ENCODE results near the gene ATP6V0B. TPM values are rescaled to one million over a fixed set of nuclear protein-coding genes. Genes with fewer than 3 reads are reported as not detected.

Gene ATP6V0B
- total and polyA plus RNA-seq, 4 donors = 69.5 to 277 (median 129) TPM

DNA sequence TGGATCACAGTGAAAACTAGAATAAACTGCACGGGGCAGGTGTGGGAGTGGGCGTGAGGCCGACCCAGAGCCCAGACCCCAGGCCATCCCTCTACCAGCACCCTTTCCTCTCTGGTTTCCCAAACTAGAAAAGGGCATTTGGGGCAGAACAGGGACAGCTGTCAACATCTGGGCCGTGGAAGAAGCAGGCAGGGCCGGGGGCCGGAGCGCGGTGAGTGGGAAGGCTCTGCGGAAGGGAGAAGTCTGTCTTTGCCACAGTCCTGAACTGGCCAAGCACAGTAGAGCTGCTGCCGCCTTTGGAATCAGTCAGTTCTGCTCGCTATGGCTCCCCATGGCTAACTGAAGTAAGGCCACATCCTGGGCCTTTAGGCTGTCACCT is 23.2 kb downstream of the ATP6V0B start:
- TF ChIP-seq RXRA (IDR thresholded peaks at IDR 0.05) (no peak), RAD21 (IDR thresholded peaks at IDR 0.05) (no peak), NR2F2 (IDR thresholded peaks at IDR 0.05) (no peak), HNF4A (conservative IDR thresholded peaks at IDR 0.05) (no peak), EGR1 (IDR thresholded peaks at IDR 0.05; ENCODE audit: low read depth in 2 of 2) (no peak), FOXA2 (IDR thresholded peaks at IDR 0.05) (no peak)
- TF ChIP-seq, protein P1, sequence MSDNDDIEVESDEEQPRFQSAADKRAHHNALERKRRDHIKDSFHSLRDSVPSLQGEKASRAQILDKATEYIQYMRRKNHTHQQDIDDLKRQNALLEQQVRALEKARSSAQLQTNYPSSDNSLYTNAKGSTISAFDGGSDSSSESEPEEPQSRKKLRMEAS (IDR thresholded peaks at IDR 0.05) = no peak
- TF ChIP-seq, protein P2, sequence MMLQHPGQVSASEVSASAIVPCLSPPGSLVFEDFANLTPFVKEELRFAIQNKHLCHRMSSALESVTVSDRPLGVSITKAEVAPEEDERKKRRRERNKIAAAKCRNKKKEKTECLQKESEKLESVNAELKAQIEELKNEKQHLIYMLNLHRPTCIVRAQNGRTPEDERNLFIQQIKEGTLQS (IDR thresholded peaks at IDR 0.05) = no peak
- no peaks in the 10 kb centered on the region for H3K36me3 ChIP-seq (ENCODE audit: control insufficient read depth in 4 of 4, insufficient read depth in 3 of 4, low read depth in 1 of 4, low read length in 3 of 4)
- H3K4me3 ChIP-seq (ENCODE audit: low read depth in 1 of 3, low read length in 3 of 3) = no peak overlapping the region
- H3K9ac ChIP-seq (ENCODE audit: low read depth in 1 of 2, low read length in 2 of 2) = no peak overlapping the region
- H3K27ac ChIP-seq (ENCODE audit: low read depth in 1 of 2, low read length in 2 of 2) = no peak overlapping the region
- H3K27me3 ChIP-seq (ENCODE audit: control insufficient read depth in 4 of 4, insufficient read depth in 4 of 4, low read length in 3 of 4) = no peaks in the 10 kb centered on the region
- DNase-seq (ENCODE audit: low spot score) = no peak
- 75% methylated on average over 11 of the region's 11 CpGs for WGBS
- H3K9me3 ChIP-seq (ENCODE audit: control insufficient read depth in 4 of 4, low read length in 3 of 4) = no peaks in the 10 kb centered on the region
- no peaks in the 10 kb centered on the region for H3K4me1 ChIP-seq (ENCODE audit: control insufficient read depth in 4 of 4, insufficient read depth in 4 of 4, low read length in 3 of 4)

DNA sequence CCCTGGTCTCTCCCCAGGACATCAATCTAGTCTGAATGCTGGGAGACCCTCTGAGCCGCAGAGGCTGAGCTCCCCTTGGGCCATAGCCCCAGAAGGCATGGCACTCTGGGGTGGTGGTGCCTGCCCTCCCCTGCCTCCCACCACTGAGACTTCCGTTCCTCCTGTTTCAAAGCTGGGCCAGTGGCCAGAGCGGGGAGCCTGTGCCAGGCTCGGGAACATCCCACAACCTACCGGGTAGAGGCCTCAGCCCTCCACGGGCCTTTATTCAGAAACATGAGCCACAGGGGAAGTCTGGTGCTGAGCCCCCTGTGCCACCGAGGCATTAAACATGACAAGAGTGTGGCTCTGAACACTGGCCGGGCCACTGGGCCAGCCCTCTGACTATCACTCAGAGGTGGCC is 24.7 kb downstream of the ATP6V0B start:
- Histone ChIP-seq H3K27ac (ENCODE audit: low read depth in 1 of 2, low read length in 2 of 2) (no peak overlapping the region), H3K4me1 (ENCODE audit: control insufficient read depth in 4 of 4, insufficient read depth in 4 of 4, low read length in 3 of 4) (no peaks in the 10 kb centered on the region), H3K27me3 (ENCODE audit: control insufficient read depth in 4 of 4, insufficient read depth in 4 of 4, low read length in 3 of 4) (no peaks in the 10 kb centered on the region), H3K4me3 (ENCODE audit: low read depth in 1 of 3, low read length in 3 of 3) (no peak overlapping the region), H3K36me3 (ENCODE audit: control insufficient read depth in 4 of 4, insufficient read depth in 3 of 4, low read depth in 1 of 4, low read length in 3 of 4) (no peaks in the 10 kb centered on the region), H3K9ac (ENCODE audit: low read depth in 1 of 2, low read length in 2 of 2) (no peak overlapping the region), H3K9me3 (ENCODE audit: control insufficient read depth in 4 of 4, low read length in 3 of 4) (no peaks in the 10 kb centered on the region)
- WGBS = 91% methylated on average over 8 of the region's 8 CpGs
- TF ChIP-seq JUND (IDR thresholded peaks at IDR 0.05) (no peak), FOXA1 (IDR thresholded peaks at IDR 0.05) (no peak)
- TF ChIP-seq, protein P2 (IDR thresholded peaks at IDR 0.05) = no peak
- no peak for DNase-seq (ENCODE audit: low spot score)

DNA sequence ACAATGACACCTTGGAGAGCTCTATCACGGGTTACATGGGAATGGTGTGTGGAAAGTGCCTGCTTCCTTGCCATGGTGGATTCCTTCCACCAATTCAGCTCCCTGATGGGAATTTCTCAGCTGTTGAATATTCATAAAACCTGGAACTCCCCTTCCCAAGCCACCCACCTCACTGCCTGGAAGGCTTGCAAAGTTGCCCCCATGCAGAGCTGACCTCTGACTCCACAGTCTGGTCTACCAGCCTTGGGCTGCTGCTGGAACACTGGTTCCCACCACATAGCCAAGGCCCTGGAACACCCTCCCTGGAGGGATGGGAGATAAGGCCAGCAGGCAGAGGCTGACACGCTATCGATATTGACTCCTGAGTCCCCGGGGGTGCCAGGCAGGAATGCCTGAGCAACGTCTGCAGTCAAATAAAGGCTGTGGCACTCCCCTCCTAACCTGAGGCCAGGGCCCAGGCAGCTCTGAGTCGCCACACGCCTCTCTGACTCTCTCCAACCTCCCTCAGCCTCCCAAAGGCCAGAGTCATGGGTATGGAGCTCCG is 25.4 kb downstream of the ATP6V0B start:
- Histone ChIP-seq H3K27ac (ENCODE audit: low read depth in 1 of 2, low read length in 2 of 2) (no peak overlapping the region), H3K9me3 (ENCODE audit: control insufficient read depth in 4 of 4, low read length in 3 of 4) (no peaks in the 10 kb centered on the region), H3K9ac (ENCODE audit: low read depth in 1 of 2, low read length in 2 of 2) (no peak overlapping the region), H3K4me3 (ENCODE audit: low read depth in 1 of 3, low read length in 3 of 3) (no peak overlapping the region), H3K36me3 (ENCODE audit: control insufficient read depth in 4 of 4, insufficient read depth in 3 of 4, low read depth in 1 of 4, low read length in 3 of 4) (no peaks in the 10 kb centered on the region), H3K4me1 (ENCODE audit: control insufficient read depth in 4 of 4, insufficient read depth in 4 of 4, low read length in 3 of 4) (no peaks in the 10 kb centered on the region), H3K27me3 (ENCODE audit: control insufficient read depth in 4 of 4, insufficient read depth in 4 of 4, low read length in 3 of 4) (no peaks in the 10 kb centered on the region)
- TF ChIP-seq JUND (IDR thresholded peaks at IDR 0.05) = no peak
- no peak for TF ChIP-seq NR2F2 (IDR thresholded peaks at IDR 0.05)
- TF ChIP-seq FOXA2 (IDR thresholded peaks at IDR 0.05) = no peak
- TF ChIP-seq GABPA (IDR thresholded peaks at IDR 0.05 in 1 of 2, conservative IDR thresholded peaks at IDR 0.05 in 1 of 2) = no peak
- TF ChIP-seq, protein P2 (IDR thresholded peaks at IDR 0.05) = no peak
- TF ChIP-seq TAF1 (conservative IDR thresholded peaks at IDR 0.05) = no peak
- no peak for TF ChIP-seq HNF4G (IDR thresholded peaks at IDR 0.05)
- TF ChIP-seq, protein P3, sequence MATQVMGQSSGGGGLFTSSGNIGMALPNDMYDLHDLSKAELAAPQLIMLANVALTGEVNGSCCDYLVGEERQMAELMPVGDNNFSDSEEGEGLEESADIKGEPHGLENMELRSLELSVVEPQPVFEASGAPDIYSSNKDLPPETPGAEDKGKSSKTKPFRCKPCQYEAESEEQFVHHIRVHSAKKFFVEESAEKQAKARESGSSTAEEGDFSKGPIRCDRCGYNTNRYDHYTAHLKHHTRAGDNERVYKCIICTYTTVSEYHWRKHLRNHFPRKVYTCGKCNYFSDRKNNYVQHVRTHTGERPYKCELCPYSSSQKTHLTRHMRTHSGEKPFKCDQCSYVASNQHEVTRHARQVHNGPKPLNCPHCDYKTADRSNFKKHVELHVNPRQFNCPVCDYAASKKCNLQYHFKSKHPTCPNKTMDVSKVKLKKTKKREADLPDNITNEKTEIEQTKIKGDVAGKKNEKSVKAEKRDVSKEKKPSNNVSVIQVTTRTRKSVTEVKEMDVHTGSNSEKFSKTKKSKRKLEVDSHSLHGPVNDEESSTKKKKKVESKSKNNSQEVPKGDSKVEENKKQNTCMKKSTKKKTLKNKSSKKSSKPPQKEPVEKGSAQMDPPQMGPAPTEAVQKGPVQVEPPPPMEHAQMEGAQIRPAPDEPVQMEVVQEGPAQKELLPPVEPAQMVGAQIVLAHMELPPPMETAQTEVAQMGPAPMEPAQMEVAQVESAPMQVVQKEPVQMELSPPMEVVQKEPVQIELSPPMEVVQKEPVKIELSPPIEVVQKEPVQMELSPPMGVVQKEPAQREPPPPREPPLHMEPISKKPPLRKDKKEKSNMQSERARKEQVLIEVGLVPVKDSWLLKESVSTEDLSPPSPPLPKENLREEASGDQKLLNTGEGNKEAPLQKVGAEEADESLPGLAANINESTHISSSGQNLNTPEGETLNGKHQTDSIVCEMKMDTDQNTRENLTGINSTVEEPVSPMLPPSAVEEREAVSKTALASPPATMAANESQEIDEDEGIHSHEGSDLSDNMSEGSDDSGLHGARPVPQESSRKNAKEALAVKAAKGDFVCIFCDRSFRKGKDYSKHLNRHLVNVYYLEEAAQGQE (IDR thresholded peaks at IDR 0.05) = no peak
- TF ChIP-seq EGR1 (IDR thresholded peaks at IDR 0.05; ENCODE audit: low read depth in 2 of 2) = no peak
- no peak for TF ChIP-seq RXRA (IDR thresholded peaks at IDR 0.05)
- WGBS = 78% methylated on average over 8 of the region's 8 CpGs
- no peak for DNase-seq (ENCODE audit: low spot score)

All from liver (tissue), 9 donors.